ENCODE data around the gene ANKRD40. TPM values are rescaled to one million over a fixed set of nuclear protein-coding genes. Genes with fewer than 3 reads are reported as not detected.
A peak's percentile ranks its signal among the peaks of the same experiment; 100 is the strongest.
"Not testable (repeated sequence)": the region's sequence is repeated elsewhere in the genome, so short reads cannot be mapped to it uniquely, and the experiment has no call there.

ANKRD40 gene
- total RNA-seq, 1 experiment from 2014 or later, result 30.0 TPM

GRCh38 chr17:50686494-50687199 is 21.1 kb downstream of the ANKRD40 start:
- DNase-seq (ENCODE audit: low read depth), result peak; percentile 92

GRCh38 chr17:50685691-50686493 is 21.8 kb downstream of the ANKRD40 start:
- DNase-seq (ENCODE audit: low read depth), result no peak

- DNase-seq (ENCODE audit: low read depth), result no peak
Observed at GRCh38 chr17:50685334-50685665, 22.4 kb downstream of the ANKRD40 start.

- DNase-seq (ENCODE audit: low read depth), result no peak
Observed at GRCh38 chr17:50684612-50685333, 22.9 kb downstream of the ANKRD40 start.

GRCh38 chr17:50684288-50684611 is 23.5 kb downstream of the ANKRD40 start:
- DNase-seq (ENCODE audit: low read depth), result no peak

GRCh38 chr17:50683434-50684287 is 24.1 kb downstream of the ANKRD40 start:
- no peak for DNase-seq (ENCODE audit: low read depth)

- no peak for DNase-seq (ENCODE audit: low read depth)
Observed at GRCh38 chr17:50682938-50683337, 24.8 kb downstream of the ANKRD40 start.

GRCh38 chr17:50682441-50682840 is 25.3 kb downstream of the ANKRD40 start:
- DNase-seq (ENCODE audit: low read depth), result no peak

- peak; percentile 76 for DNase-seq (ENCODE audit: low read depth)
Observed at GRCh38 chr17:50681263-50682200, 26.2 kb downstream of the ANKRD40 start.

GRCh38 chr17:50680543-50681262 is 27.0 kb downstream of the ANKRD40 start:
- DNase-seq (ENCODE audit: low read depth), result not testable (repeated sequence)

GRCh38 chr17:50680126-50680525 is 27.6 kb downstream of the ANKRD40 start:
- DNase-seq (ENCODE audit: low read depth), result no peak

GRCh38 chr17:50679008-50679544 is 28.6 kb downstream of the ANKRD40 start:
- no peak for DNase-seq (ENCODE audit: low read depth)

- DNase-seq (ENCODE audit: low read depth), result no peak
Observed at GRCh38 chr17:50677851-50678375, 29.8 kb downstream of the ANKRD40 start.

GRCh38 chr17:50676065-50676975 is 31.4 kb downstream of the ANKRD40 start:
- DNase-seq (ENCODE audit: low read depth), result no peak

- no peak for DNase-seq (ENCODE audit: low read depth)
Observed at GRCh38 chr17:50675627-50676026, 32.1 kb downstream of the ANKRD40 start.

GRCh38 chr17:50675190-50675589 is 32.5 kb downstream of the ANKRD40 start:
- DNase-seq (ENCODE audit: low read depth), result no peak

- no peak for DNase-seq (ENCODE audit: low read depth)
Observed at GRCh38 chr17:50672831-50673551, 34.7 kb downstream of the ANKRD40 start.

- no peak for DNase-seq (ENCODE audit: low read depth)
Observed at GRCh38 chr17:50672071-50672470, 35.6 kb downstream of the ANKRD40 start.

Data from RPMI7951 (cell line).